ENCODE data around the gene STPG3. TPM values are rescaled to one million over a fixed set of nuclear protein-coding genes. Genes with fewer than 3 reads are reported as not detected.

Gene STPG3
- total and polyA plus RNA-seq, 2 of the 13 experiments (the other 11 are each of a cell fraction or from before 2014, with no cell fraction given), result not detected

GRCh38 chr9:137205126-137206069 lies 45.7 kb upstream of the STPG3 start, which contains the start of the genes NDOR1 and TMEM203 (continued):
- TF ChIP-seq SKIL (CRISPR knock-in tag; IDR thresholded peaks at IDR 0.05; ENCODE audit: borderline replicate concordance), result no peak
- peak; percentile 66 for TF ChIP-seq ZNF205 (CRISPR knock-in tag; IDR thresholded peaks at IDR 0.05)
- peak; percentile 45; the same call in 1 of the 2 replicates for TF ChIP-seq ZNF446 (CRISPR knock-in tag; IDR thresholded peaks at IDR 0.05)
- no peak for TF ChIP-seq ZNF263 (CRISPR knock-in tag; IDR thresholded peaks at IDR 0.05)
- TF ChIP-seq MXD3 (CRISPR knock-in tag; IDR thresholded peaks at IDR 0.05), result peak; percentile 55; the same call in 1 of the 2 replicates
- TF ChIP-seq RFXAP (CRISPR knock-in tag; IDR thresholded peaks at IDR 0.05; ENCODE audit: borderline replicate concordance), result peak; percentile 55; the same call in 1 of the 2 replicates
- TF ChIP-seq XRCC5 (optimal IDR thresholded peaks at IDR 0.05; ENCODE audit: low read length), result no peak
- no peak; the same call in 1 of the 2 replicates for TF ChIP-seq ZNF749 (CRISPR knock-in tag; IDR thresholded peaks at IDR 0.05; ENCODE audit: borderline replicate concordance)
- TF ChIP-seq BHLHE40 (IDR thresholded peaks at IDR 0.05; ENCODE audit: low read length), result no peak
- no peak; the same call in 1 of the 2 replicates for TF ChIP-seq DNMT3B (CRISPR knock-in tag; conservative IDR thresholded peaks at IDR 0.05)
- TF ChIP-seq ZBTB38 (CRISPR knock-in tag; IDR thresholded peaks at IDR 0.05), result 0 out of 2 replicates have a peak, but pooled peaks have one; percentile 17
- TF ChIP-seq GZF1 (CRISPR knock-in tag; IDR thresholded peaks at IDR 0.05), result peak; percentile 49; the same call in 1 of the 2 replicates
- TF ChIP-seq ZSCAN12 (CRISPR knock-in tag; IDR thresholded peaks at IDR 0.05), result 0 out of 2 replicates have a peak, but pooled peaks have one; percentile 45
- TF ChIP-seq EZH2 (conservative IDR thresholded peaks at IDR 0.05; ENCODE audit: low read depth, low read length), result no peak
- TF ChIP-seq ZFP82 (CRISPR knock-in tag; IDR thresholded peaks at IDR 0.05; ENCODE audit: borderline replicate concordance), result peak; percentile 62; the same call in 1 of the 2 replicates
- TF ChIP-seq AKNA (CRISPR knock-in tag; IDR thresholded peaks at IDR 0.05; ENCODE audit: borderline replicate concordance), result no peak
- no peak for TF ChIP-seq STAT5B (CRISPR knock-in tag; IDR thresholded peaks at IDR 0.05)
- TF ChIP-seq SPEN (CRISPR knock-in tag; IDR thresholded peaks at IDR 0.05; ENCODE audit: low read depth), result peak; percentile 94
- 0 out of 2 replicates have a peak, but pooled peaks have one; percentile 47 for TF ChIP-seq ZNF430 (CRISPR knock-in tag; IDR thresholded peaks at IDR 0.05)
- no peak for TF ChIP-seq ZNF230 (CRISPR knock-in tag; IDR thresholded peaks at IDR 0.05)
- no peak for TF ChIP-seq ZSCAN29 (CRISPR knock-in tag; conservative IDR thresholded peaks at IDR 0.05)
- peak; percentile 62 for TF ChIP-seq ESRRA (CRISPR knock-in tag; IDR thresholded peaks at IDR 0.05; ENCODE audit: low read depth)
- TF ChIP-seq ZNF382 (CRISPR knock-in tag; IDR thresholded peaks at IDR 0.05; ENCODE audit: borderline replicate concordance), result no peak

Measured in HepG2 (cell line).